ENCODE data around the gene GRIP2.

DNA sequence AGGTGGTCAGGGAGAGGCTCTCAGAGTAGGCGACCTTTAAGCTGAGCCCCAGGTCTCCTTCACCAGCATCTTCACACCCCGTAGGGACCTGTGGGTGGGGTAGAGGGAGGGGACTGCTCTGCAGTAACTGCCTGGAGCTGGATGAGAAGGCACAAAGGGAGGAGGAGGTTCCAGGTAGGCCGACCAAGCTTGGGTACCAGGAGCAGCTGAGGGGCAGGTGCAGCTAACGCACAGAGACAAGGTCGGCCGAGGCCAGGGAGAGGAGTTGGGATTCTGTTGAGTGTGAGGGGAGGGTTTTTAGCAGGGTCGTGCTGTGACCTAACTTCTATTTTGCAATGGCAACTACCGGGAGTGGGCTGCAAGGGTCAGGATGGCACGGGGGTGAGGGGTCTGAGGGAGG, 5.9 kb upstream of the GRIP2 start:
- TF ChIP-seq ESRRG (CRISPR knock-in tag; IDR thresholded peaks at IDR 0.05) (no peak), RARB (CRISPR knock-in tag; IDR thresholded peaks at IDR 0.05) (no peak), ZFP3 (CRISPR knock-in tag; IDR thresholded peaks at IDR 0.05) (no peak), ZNF565 (CRISPR knock-in tag; conservative IDR thresholded peaks at IDR 0.05; ENCODE audit: low read depth) (no peak), ZNF70 (CRISPR knock-in tag; IDR thresholded peaks at IDR 0.05) (no peak), OSR1 (CRISPR knock-in tag; IDR thresholded peaks at IDR 0.05) (no peak), ZNF8 (CRISPR knock-in tag; IDR thresholded peaks at IDR 0.05) (no peak)
- TF ChIP-seq, protein P1, sequence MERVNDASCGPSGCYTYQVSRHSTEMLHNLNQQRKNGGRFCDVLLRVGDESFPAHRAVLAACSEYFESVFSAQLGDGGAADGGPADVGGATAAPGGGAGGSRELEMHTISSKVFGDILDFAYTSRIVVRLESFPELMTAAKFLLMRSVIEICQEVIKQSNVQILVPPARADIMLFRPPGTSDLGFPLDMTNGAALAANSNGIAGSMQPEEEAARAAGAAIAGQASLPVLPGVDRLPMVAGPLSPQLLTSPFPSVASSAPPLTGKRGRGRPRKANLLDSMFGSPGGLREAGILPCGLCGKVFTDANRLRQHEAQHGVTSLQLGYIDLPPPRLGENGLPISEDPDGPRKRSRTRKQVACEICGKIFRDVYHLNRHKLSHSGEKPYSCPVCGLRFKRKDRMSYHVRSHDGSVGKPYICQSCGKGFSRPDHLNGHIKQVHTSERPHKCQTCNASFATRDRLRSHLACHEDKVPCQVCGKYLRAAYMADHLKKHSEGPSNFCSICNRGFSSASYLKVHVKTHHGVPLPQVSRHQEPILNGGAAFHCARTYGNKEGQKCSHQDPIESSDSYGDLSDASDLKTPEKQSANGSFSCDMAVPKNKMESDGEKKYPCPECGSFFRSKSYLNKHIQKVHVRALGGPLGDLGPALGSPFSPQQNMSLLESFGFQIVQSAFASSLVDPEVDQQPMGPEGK (CRISPR knock-in tag; IDR thresholded peaks at IDR 0.05; ENCODE audit: borderline replicate concordance): no peak
- TF ChIP-seq, protein P2, sequence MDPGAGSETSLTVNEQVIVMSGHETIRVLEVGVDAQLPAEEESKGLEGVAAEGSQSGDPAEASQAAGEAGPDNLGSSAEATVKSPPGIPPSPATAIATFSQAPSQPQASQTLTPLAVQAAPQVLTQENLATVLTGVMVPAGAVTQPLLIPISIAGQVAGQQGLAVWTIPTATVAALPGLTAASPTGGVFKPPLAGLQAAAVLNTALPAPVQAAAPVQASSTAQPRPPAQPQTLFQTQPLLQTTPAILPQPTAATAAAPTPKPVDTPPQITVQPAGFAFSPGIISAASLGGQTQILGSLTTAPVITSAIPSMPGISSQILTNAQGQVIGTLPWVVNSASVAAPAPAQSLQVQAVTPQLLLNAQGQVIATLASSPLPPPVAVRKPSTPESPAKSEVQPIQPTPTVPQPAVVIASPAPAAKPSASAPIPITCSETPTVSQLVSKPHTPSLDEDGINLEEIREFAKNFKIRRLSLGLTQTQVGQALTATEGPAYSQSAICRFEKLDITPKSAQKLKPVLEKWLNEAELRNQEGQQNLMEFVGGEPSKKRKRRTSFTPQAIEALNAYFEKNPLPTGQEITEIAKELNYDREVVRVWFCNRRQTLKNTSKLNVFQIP (CRISPR knock-in tag; IDR thresholded peaks at IDR 0.05; ENCODE audit: borderline replicate concordance, low read depth): no peak
